Suppressor macrophage treated with lipopolysaccharide for 4 hours (primary cell): Measurements from ENCODE around the gene SP6.

Experiments
- DNase-seq: peaks from one replicate; pipeline ENCODE4 v3.0.0-alpha.2; 2020

SP6 gene

GRCh38 chr17:47831003-47831933 is 19.7 kb downstream of the SP6 start, which contains the start of the genes LRRC46 and MRPL10:
Gene LRRC46 (plus strand): TSS chr17:47831670. CDS start chr17:47831990, 320 bp downstream.
Gene MRPL10 (minus strand): TSS chr17:47831541. CDS start chr17:47831511, 30 bp downstream.
- peak; percentile 95 for DNase-seq

- no peak for DNase-seq
Observed at GRCh38 chr17:47830396-47831002, 20.5 kb downstream of the SP6 start.

- no peak for DNase-seq
Observed at GRCh38 chr17:47829870-47830269, 21.1 kb downstream of the SP6 start.

GRCh38 chr17:47823519-47823918 is 27.4 kb downstream of the SP6 start:
- no peak for DNase-seq

- DNase-seq, result no peak
Observed at GRCh38 chr17:47822785-47823184, 28.2 kb downstream of the SP6 start.

- peak; percentile 78 for DNase-seq
Observed at GRCh38 chr17:47821424-47822391, 29.3 kb downstream of the SP6 start, which contains the start of gene OSBPL7. Gene OSBPL7 (minus strand): TSS chr17:47821794. CDS start chr17:47820278, 1,516 bp downstream.

GRCh38 chr17:47821031-47821423 is 29.9 kb downstream of the SP6 start:
- no peak for DNase-seq

- DNase-seq, result no peak
Observed at GRCh38 chr17:47820033-47820789, 30.8 kb downstream of the SP6 start.

GRCh38 chr17:47819475-47819874 is 31.5 kb downstream of the SP6 start:
- DNase-seq, result no peak

- no peak for DNase-seq
Observed at GRCh38 chr17:47818002-47818695, 32.8 kb downstream of the SP6 start.

- DNase-seq, result no peak
Observed at GRCh38 chr17:47816947-47817346, 34.0 kb downstream of the SP6 start.

GRCh38 chr17:47816111-47816735 is 34.7 kb downstream of the SP6 start:
- no peak for DNase-seq

GRCh38 chr17:47815106-47815918 is 35.7 kb downstream of the SP6 start:
- DNase-seq, result no peak

- DNase-seq, result no peak
Observed at GRCh38 chr17:47813512-47814031, 37.4 kb downstream of the SP6 start.

- no peak for DNase-seq
Observed at GRCh38 chr17:47813077-47813476, 37.9 kb downstream of the SP6 start.

GRCh38 chr17:47812146-47812920 is 38.6 kb downstream of the SP6 start:
- DNase-seq, result no peak

- DNase-seq, result no peak
Observed at GRCh38 chr17:47811709-47812108, 39.3 kb downstream of the SP6 start.

GRCh38 chr17:47810901-47811635 is 39.9 kb downstream of the SP6 start:
- DNase-seq, result no peak
